SU-DHL-6 (cell line): Measurements from ENCODE around the gene NCCRP1.
"Not testable (repeated sequence)": the region's sequence is repeated elsewhere in the genome, so short reads cannot be mapped to it uniquely, and the experiment has no call there.

Experiments used
- H2AFZ ChIP-seq: fragments of 200-600 bp; sonication (generic); 2 replicates; pipeline ENCODE4 v1.6.1; 2014; ENCODE audit warnings: low read depth, mild to moderate bottlenecking, moderate library complexity, mixed read lengths, antibody characterized with exemption, low read length; ENCODE audit not compliant: severe bottlenecking
- H3F3A ChIP-seq: fragments of 200-600 bp; shearing (Covaris generic); 2 replicates; pipeline ENCODE4 v1.6.0; 2016; ENCODE audit warnings: antibody characterized with exemption, mild to moderate bottlenecking; ENCODE audit not compliant: insufficient read depth
- H3K27ac ChIP-seq: fragments of 200-600 bp; sonication (generic); 2 replicates; pipeline ENCODE4 v1.5.1; 2016; ENCODE audit warnings: low read depth, mild to moderate bottlenecking, low read length, moderate library complexity, mixed read lengths
- H3K27me3 ChIP-seq: fragments of 200-600 bp; sonication (generic), shearing (Covaris generic); 2 replicates; pipeline ENCODE4 v1.6.0; 2014; ENCODE audit warnings: mild to moderate bottlenecking, low read length
- H3K36me3 ChIP-seq: fragments of 200-600 bp; sonication (generic); 2 replicates; pipeline ENCODE4 v1.6.1; 2014; ENCODE audit warnings: mild to moderate bottlenecking, low read length, mixed read lengths
- H3K4me2 ChIP-seq: fragments of 300-600, 200-600 bp; shearing (Covaris generic), sonication (generic); 2 replicates; pipeline ENCODE4 v1.6.0; 2014; ENCODE audit warnings: low read length, low read depth, mild to moderate bottlenecking; ENCODE audit not compliant: poor library complexity, severe bottlenecking
- H3K4me3 ChIP-seq: fragments of 200-600 bp; sonication (generic); 2 replicates; pipeline ENCODE4 v1.5.1; 2014; ENCODE audit warnings: antibody characterized with exemption, low read length, mild to moderate bottlenecking, mixed read lengths; ENCODE audit not compliant: insufficient read depth, poor library complexity, severe bottlenecking
- H3K79me2 ChIP-seq: fragments of 200-600 bp; sonication (generic); 2 replicates; pipeline ENCODE4 v1.6.1; 2014; ENCODE audit warnings: mild to moderate bottlenecking, low read length, moderate library complexity; ENCODE audit not compliant: insufficient read depth
- H3K9ac ChIP-seq: fragments of 200-600 bp; sonication (generic); 2 replicates; pipeline ENCODE4 v1.7.0; 2014; ENCODE audit warnings: mild to moderate bottlenecking, low read length
- H3K9me2 ChIP-seq: fragments of 200-600 bp; sonication (generic); replicated peaks from 2 replicates; pipeline ENCODE4 v1.6.1; 2014; ENCODE audit warnings: low read length; ENCODE audit not compliant: insufficient read depth
- H3K9me3 ChIP-seq: fragments of 200-600 bp; sonication (generic); 2 replicates; pipeline ENCODE4 v1.6.1; 2014; ENCODE audit warnings: low read length, mixed read lengths; ENCODE audit not compliant: insufficient read depth
- H4K20me1 ChIP-seq: fragments of 200-600 bp; sonication (generic); 2 replicates; pipeline ENCODE4 v1.6.1; 2014; ENCODE audit warnings: low read depth, mild to moderate bottlenecking, antibody characterized with exemption, low read length, moderate library complexity, mixed read lengths
- EZH2phosphoT487 ChIP-seq: fragments of 200-600 bp; sonication (generic), shearing (Covaris generic); conservative IDR thresholded peaks from 2 replicates; pipeline ENCODE4 v1.6.1; 2018; ENCODE audit warnings: mild to moderate bottlenecking, antibody characterized with exemption, low read length, moderate library complexity, mixed read lengths
- TF ChIP-seq, protein P1 (sequence below): fragments of 200-600 bp; sonication (generic); IDR thresholded peaks from one replicate; pipeline ENCODE4 v1.5.1; 2017; ENCODE audit warnings: antibody characterized with exemption, mild to moderate bottlenecking, low read length, moderate library complexity; ENCODE audit not compliant: insufficient read depth, poor library complexity, severe bottlenecking

The NCCRP1 gene

DNA sequence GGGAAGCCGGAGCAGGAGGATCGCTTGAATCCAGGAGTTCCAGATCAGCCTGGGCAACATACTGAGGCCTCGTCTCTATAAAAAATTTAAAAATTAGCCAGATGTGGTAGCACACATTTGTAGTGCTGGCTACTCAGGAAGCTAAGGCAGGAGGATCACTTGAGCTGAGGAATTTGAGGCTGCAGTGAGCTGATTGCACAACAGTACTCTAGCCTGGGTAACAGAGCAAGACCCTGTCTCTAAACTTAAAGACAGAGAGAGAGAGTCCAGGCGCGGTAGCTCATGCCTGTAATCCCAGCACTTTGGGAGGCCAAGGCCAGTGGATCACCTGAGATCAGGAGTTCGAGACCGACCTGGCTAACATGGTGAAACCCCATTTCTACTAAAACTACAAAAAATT, 43.7 kb downstream of the NCCRP1 start:
- H3K79me2 ChIP-seq, result no peaks in the 10 kb centered on the region
- H3K36me3 ChIP-seq, result no peaks in the 10 kb centered on the region
- H3K9me3 ChIP-seq, result no peaks in the 10 kb centered on the region
- no peaks in the 10 kb centered on the region for H3F3A ChIP-seq
- H3K9me2 ChIP-seq, result no peaks in the 10 kb centered on the region
- no peaks in the 10 kb centered on the region for H4K20me1 ChIP-seq
- H3K4me2 ChIP-seq, result no peak overlapping the region
- TF ChIP-seq, protein P1, sequence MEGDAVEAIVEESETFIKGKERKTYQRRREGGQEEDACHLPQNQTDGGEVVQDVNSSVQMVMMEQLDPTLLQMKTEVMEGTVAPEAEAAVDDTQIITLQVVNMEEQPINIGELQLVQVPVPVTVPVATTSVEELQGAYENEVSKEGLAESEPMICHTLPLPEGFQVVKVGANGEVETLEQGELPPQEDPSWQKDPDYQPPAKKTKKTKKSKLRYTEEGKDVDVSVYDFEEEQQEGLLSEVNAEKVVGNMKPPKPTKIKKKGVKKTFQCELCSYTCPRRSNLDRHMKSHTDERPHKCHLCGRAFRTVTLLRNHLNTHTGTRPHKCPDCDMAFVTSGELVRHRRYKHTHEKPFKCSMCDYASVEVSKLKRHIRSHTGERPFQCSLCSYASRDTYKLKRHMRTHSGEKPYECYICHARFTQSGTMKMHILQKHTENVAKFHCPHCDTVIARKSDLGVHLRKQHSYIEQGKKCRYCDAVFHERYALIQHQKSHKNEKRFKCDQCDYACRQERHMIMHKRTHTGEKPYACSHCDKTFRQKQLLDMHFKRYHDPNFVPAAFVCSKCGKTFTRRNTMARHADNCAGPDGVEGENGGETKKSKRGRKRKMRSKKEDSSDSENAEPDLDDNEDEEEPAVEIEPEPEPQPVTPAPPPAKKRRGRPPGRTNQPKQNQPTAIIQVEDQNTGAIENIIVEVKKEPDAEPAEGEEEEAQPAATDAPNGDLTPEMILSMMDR, result no peak
- no peak for TF ChIP-seq EZH2phosphoT487
- no peak overlapping the region for H3K4me3 ChIP-seq
- H3K27me3 ChIP-seq, result no peaks in the 10 kb centered on the region
- H2AFZ ChIP-seq, result no peak overlapping the region
- no peak overlapping the region for H3K27ac ChIP-seq
- no peak overlapping the region for H3K9ac ChIP-seq

DNA sequence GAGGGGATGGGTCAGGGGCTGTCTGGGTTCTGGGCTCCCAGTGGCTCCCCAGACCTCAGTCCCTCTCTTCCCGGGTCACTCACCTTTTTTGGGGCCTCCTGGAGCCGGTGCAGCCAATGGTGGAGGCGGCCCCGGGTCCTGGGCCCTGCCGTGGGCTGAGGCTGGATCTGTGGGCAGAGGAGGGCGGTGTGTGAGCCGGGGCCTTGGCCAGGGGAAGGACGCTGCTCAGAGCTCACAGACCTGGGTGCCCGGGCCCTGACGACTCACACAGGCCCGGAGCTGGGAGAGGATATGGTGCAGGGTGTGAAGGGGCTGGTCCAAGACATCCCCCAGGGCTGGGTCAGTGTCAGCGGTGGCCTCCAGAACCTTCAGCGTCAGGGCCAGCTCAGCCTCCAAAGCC, 47.0 kb downstream of the NCCRP1 start:
- H3K4me2 ChIP-seq, H4K20me1 ChIP-seq, H3K27ac ChIP-seq, H3K9me3 ChIP-seq, H3K9ac ChIP-seq, H3K4me3 ChIP-seq, H2AFZ ChIP-seq, H3F3A ChIP-seq, H3K36me3 ChIP-seq, H3K9me2 ChIP-seq, H3K79me2 ChIP-seq, H3K27me3 ChIP-seq: not testable (repeated sequence)

DNA sequence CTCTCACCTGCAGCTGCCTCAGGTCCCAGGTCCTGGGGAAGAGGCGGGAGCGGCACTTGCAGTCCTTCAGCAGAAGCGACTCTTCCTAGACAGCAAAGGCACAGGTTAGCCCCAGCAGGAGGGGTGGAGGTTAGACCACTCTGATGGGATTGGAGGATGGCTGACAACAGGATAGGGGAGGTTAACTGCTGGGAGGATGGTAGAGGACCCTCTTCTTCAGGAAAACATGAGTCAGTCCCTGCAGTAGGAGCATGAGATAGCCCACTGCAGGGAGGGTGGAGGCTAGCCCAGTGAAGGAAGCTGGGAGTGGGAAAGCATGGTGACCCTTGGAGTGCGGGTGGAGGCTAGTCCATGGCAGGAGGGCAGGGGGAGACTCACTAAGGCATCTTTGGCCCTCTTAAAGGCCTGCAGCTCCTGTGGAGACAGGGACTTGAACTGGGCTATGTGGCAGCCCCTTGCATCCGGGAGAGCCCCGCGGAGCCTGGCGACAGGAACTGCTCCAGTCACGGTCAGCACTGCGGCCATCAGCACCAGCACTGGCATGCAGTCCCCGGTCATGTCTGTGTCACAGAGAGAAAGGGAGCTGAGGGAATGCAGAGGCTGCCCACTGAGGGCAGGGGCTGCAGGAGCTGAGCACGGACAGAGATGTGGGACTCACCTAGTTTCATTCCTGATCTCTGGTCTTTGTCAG, 47.8 kb downstream of the NCCRP1 start, which contains the start of gene IFNL3:
Gene IFNL3 (minus strand): TSS at position 597 of the 691 bp plus-strand sequence. CDS start 39 bp downstream, at position 558.
- not testable (repeated sequence) for H3K36me3 ChIP-seq, H3K9ac ChIP-seq, H3K9me3 ChIP-seq, H2AFZ ChIP-seq, H3K9me2 ChIP-seq, H3K27ac ChIP-seq, H3K4me2 ChIP-seq, H3K4me3 ChIP-seq, H3F3A ChIP-seq, H3K79me2 ChIP-seq, H3K27me3 ChIP-seq, H4K20me1 ChIP-seq

DNA sequence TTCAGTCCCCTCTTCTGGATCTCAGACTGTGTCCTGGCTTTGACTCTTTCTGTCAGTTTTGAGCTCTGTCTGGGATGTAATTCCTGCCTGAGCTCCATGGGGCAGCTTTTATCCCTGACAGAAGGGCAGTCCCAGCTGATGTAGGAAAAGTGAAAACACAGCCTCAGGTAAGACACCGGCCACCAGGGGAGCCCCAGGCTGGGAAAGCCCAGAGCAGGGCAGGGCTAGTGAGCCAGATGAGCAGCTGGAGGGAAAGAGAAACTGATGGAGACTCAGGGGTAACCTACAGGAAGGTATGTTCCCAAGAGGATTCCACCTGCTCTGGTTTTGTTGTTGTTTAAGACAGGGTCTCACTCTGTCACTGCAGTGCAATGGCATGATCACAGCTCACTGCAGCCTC, 48.4 kb downstream of the NCCRP1 start:
- H3F3A ChIP-seq, H3K9ac ChIP-seq, H3K9me3 ChIP-seq, H2AFZ ChIP-seq, H3K27me3 ChIP-seq, H3K36me3 ChIP-seq, H3K4me2 ChIP-seq, H3K79me2 ChIP-seq, H4K20me1 ChIP-seq, H3K9me2 ChIP-seq, H3K4me3 ChIP-seq, H3K27ac ChIP-seq: not testable (repeated sequence)
